ENCODE results near the gene PPFIBP1. TPM values are rescaled to one million over a fixed set of nuclear protein-coding genes. Genes with fewer than 3 reads are reported as not detected.

PPFIBP1 gene
- total RNA-seq, 4 donors from 2014 or later, result 48.6 to 148 (median 74.8) TPM

- TF ChIP-seq EP300 (IDR thresholded peaks at IDR 0.05), result no peak
- no peak for TF ChIP-seq POLR2A (IDR thresholded peaks at IDR 0.05)
- TF ChIP-seq POLR2AphosphoS5 (IDR thresholded peaks at IDR 0.05), result no peak
- TF ChIP-seq CTCF (IDR thresholded peaks at IDR 0.05), result no peak
- DNase-seq (ENCODE audit: low spot score in 2 of 2), result no peak
- peaks cover 74% of the 10 kb centered on the region for H3K36me3 ChIP-seq
- no peaks in the 10 kb centered on the region for H3K4me1 ChIP-seq
- H3K27ac ChIP-seq, result no peak overlapping the region
- no peaks in the 10 kb centered on the region for H3K27me3 ChIP-seq
- H3K4me3 ChIP-seq, result no peak overlapping the region
- no peaks in the 10 kb centered on the region for H3K9me3 ChIP-seq
Observed at GRCh38 chr12:27680619-27681018, 156.6 kb downstream of the PPFIBP1 start.

- Histone ChIP-seq H3K27ac (no peak overlapping the region), H3K27me3 (no peaks in the 10 kb centered on the region), H3K4me1 (no peaks in the 10 kb centered on the region), H3K9me3 (no peaks in the 10 kb centered on the region), H3K36me3 (peaks cover 79% of the 10 kb centered on the region), H3K4me3 (no peak overlapping the region)
- TF ChIP-seq CTCF (IDR thresholded peaks at IDR 0.05) (no peak), EP300 (IDR thresholded peaks at IDR 0.05) (no peak), POLR2AphosphoS5 (IDR thresholded peaks at IDR 0.05) (no peak), POLR2A (IDR thresholded peaks at IDR 0.05) (no peak)
- no peak for DNase-seq (ENCODE audit: low spot score in 2 of 2)
- 88% methylated on average over 2 of the region's 2 CpGs for WGBS
Observed at GRCh38 chr12:27682534-27682933, 158.5 kb downstream of the PPFIBP1 start.

DNA sequence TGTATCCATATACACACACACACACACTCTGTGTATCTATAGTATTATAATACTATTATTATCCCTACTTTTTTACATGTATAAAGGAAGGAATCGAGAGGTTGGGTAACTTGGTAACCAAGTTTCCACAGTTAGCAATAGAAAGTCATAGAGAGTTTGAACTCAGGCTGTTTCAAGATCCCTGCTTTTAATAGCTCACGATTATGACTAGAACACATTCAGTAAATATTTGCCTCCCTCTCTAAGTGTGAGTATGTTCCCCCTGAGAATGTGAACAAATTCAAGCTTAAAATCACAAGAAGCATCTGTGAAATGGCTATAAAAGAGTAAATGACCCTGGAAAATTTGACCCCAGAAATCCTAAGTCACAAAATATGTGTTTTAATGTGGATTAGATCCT lies 161.3 kb downstream of the PPFIBP1 start:
- Histone ChIP-seq H3K9me3 (no peaks in the 10 kb centered on the region), H3K27ac (no peak overlapping the region), H3K27me3 (no peaks in the 10 kb centered on the region), H3K4me1 (no peaks in the 10 kb centered on the region), H3K36me3 (peaks cover 96% of the 10 kb centered on the region), H3K4me3 (no peak overlapping the region)
- DNase-seq (ENCODE audit: low spot score in 2 of 2), result no peak
- whole genome bisulfite sequencing, result 92% methylated on average over 2 of the region's 2 CpGs
- TF ChIP-seq POLR2AphosphoS5 (IDR thresholded peaks at IDR 0.05) (no peak), CTCF (IDR thresholded peaks at IDR 0.05) (no peak), POLR2A (IDR thresholded peaks at IDR 0.05) (no peak), EP300 (IDR thresholded peaks at IDR 0.05) (no peak)

GRCh38 chr12:27686147-27686546 lies 162.1 kb downstream of the PPFIBP1 start:
- Histone ChIP-seq H3K27ac (no peak overlapping the region), H3K27me3 (no peaks in the 10 kb centered on the region), H3K36me3 (peaks cover 96% of the 10 kb centered on the region), H3K9me3 (no peaks in the 10 kb centered on the region), H3K4me3 (no peak overlapping the region), H3K4me1 (no peaks in the 10 kb centered on the region)
- TF ChIP-seq EP300 (IDR thresholded peaks at IDR 0.05) (no peak), POLR2A (IDR thresholded peaks at IDR 0.05) (no peak), POLR2AphosphoS5 (IDR thresholded peaks at IDR 0.05) (no peak), CTCF (IDR thresholded peaks at IDR 0.05) (no peak)
- no peak for DNase-seq (ENCODE audit: low spot score in 2 of 2)

GRCh38 chr12:27688671-27689070 lies 164.7 kb downstream of the PPFIBP1 start:
- peaks cover 96% of the 10 kb centered on the region for H3K36me3 ChIP-seq

More at GRCh38 chr12:27688671-27689070, 164.7 kb downstream of the PPFIBP1 start:
- no peaks in the 10 kb centered on the region for H3K9me3 ChIP-seq
- WGBS, result 94% methylated on average over 3 of the region's 3 CpGs
- H3K27ac ChIP-seq, result no peak overlapping the region
- H3K4me3 ChIP-seq, result no peak overlapping the region
- no peaks in the 10 kb centered on the region for H3K4me1 ChIP-seq
- TF ChIP-seq EP300 (IDR thresholded peaks at IDR 0.05) (no peak), CTCF (IDR thresholded peaks at IDR 0.05) (no peak), POLR2A (IDR thresholded peaks at IDR 0.05) (no peak), POLR2AphosphoS5 (IDR thresholded peaks at IDR 0.05) (no peak)
- H3K27me3 ChIP-seq, result no peaks in the 10 kb centered on the region
- DNase-seq (ENCODE audit: low spot score in 2 of 2), result no peak

Data from suprapubic skin (tissue), 4 donors.